OCI-LY3 (cell line): Measurements from ENCODE around the gene ATOH8.

ENCODE experiments used
- CTCF ChIP-seq: fragments of 200-600, 300-600 bp; sonication (generic); IDR thresholded peaks from 2 replicates; pipeline ENCODE4 v1.5.1; 2014; ENCODE audit warnings: antibody characterized with exemption, low read length, low read depth
- EZH2phosphoT487 ChIP-seq: fragments of 200-600 bp; shearing (Covaris generic); IDR thresholded peaks from 2 replicates; pipeline ENCODE4 v1.6.1; 2018; ENCODE audit warnings: antibody characterized with exemption, mixed run types, low read depth

DNA sequence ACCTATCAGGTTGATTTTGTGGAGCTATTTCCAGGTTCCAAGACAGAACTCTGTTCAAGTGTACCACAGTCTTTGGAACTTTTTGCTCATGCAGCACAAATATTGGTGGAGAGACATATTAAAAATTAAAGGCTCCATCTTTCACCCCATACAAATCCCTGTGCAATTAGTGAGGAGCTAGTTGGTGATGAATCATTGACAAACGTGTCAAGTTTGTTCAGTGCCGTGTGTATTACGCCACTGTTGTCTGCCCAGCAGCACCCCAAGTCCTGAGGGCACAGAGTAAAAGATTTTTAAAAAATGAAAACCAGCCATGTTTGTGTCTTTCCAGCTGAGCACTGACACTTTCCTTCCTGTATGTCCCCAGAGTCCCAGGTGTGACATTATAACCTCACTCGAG, 9.3 kb downstream of the ATOH8 start:
- TF ChIP-seq CTCF (no peak), EZH2phosphoT487 (no peak)
